ENCODE results near the gene FOXP1. TPM values are rescaled to one million over a fixed set of nuclear protein-coding genes. Genes with fewer than 3 reads are reported as not detected.

FOXP1 gene
- total and polyA plus RNA-seq, 9 of the 15 experiments (the other 6 are each of a cell fraction or from before 2014, with no cell fraction given): 7.7 to 34.5 (median 13.7) TPM

DNA sequence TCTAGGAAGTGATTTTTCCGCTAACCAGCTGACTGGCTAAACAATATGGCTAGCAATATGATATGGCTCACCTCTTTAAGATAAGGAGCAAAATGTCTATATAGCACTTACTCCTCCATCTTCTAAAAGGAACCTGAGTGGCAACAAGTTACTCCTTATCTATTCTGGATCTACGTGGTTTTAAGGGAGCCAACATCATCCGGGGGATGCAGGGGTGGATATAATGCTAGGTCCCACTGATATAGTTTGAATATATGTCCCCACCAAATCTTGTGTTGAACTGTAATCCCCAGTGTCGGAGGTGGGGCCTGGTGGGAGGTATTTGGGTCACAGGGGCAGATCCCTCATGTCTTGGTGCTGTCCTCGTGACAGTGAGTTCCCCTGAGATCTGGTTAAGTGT lies 500.7 kb downstream of the FOXP1 start:
- TF ChIP-seq EZH2 (IDR thresholded peaks at IDR 0.05; ENCODE audit: borderline replicate concordance, low read depth, low read length) (no peak), CBX3 (IDR thresholded peaks at IDR 0.05; ENCODE audit: borderline replicate concordance in 1 of 2, low read length in 2 of 2) (no peak), DIDO1 (tag; IDR thresholded peaks at IDR 0.05; ENCODE audit: low read depth) (no peak), JUN (IDR thresholded peaks at IDR 0.05; ENCODE audit: borderline replicate concordance, low read depth, low read length) (no peak), JUN (CRISPR knock-in tag; IDR thresholded peaks at IDR 0.05; ENCODE audit: borderline replicate concordance) (no peak), ZNF584 (CRISPR knock-in tag; IDR thresholded peaks at IDR 0.05; ENCODE audit: low read depth) (no peak), TCF3 (CRISPR knock-in tag; IDR thresholded peaks at IDR 0.05) (no peak), CCNT2 (IDR thresholded peaks at IDR 0.05; ENCODE audit: borderline replicate concordance, extremely low read depth, insufficient read length, low read depth, low read length) (no peak)
- TF ChIP-seq, protein P1, sequence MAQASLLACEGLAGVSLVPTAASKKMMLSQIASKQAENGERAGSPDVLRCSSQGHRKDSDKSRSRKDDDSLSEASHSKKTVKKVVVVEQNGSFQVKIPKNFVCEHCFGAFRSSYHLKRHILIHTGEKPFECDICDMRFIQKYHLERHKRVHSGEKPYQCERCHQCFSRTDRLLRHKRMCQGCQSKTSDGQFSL (CRISPR knock-in tag; IDR thresholded peaks at IDR 0.05): no peak
- TF ChIP-seq, protein P1 (tag; IDR thresholded peaks at IDR 0.05): no peak
- TF ChIP-seq, protein P2, sequence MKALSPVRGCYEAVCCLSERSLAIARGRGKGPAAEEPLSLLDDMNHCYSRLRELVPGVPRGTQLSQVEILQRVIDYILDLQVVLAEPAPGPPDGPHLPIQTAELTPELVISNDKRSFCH (CRISPR knock-in tag; IDR thresholded peaks at IDR 0.05): no peak
- TF ChIP-seq, protein P2 (tag; IDR thresholded peaks at IDR 0.05): no peak
- TF ChIP-seq, protein P3, sequence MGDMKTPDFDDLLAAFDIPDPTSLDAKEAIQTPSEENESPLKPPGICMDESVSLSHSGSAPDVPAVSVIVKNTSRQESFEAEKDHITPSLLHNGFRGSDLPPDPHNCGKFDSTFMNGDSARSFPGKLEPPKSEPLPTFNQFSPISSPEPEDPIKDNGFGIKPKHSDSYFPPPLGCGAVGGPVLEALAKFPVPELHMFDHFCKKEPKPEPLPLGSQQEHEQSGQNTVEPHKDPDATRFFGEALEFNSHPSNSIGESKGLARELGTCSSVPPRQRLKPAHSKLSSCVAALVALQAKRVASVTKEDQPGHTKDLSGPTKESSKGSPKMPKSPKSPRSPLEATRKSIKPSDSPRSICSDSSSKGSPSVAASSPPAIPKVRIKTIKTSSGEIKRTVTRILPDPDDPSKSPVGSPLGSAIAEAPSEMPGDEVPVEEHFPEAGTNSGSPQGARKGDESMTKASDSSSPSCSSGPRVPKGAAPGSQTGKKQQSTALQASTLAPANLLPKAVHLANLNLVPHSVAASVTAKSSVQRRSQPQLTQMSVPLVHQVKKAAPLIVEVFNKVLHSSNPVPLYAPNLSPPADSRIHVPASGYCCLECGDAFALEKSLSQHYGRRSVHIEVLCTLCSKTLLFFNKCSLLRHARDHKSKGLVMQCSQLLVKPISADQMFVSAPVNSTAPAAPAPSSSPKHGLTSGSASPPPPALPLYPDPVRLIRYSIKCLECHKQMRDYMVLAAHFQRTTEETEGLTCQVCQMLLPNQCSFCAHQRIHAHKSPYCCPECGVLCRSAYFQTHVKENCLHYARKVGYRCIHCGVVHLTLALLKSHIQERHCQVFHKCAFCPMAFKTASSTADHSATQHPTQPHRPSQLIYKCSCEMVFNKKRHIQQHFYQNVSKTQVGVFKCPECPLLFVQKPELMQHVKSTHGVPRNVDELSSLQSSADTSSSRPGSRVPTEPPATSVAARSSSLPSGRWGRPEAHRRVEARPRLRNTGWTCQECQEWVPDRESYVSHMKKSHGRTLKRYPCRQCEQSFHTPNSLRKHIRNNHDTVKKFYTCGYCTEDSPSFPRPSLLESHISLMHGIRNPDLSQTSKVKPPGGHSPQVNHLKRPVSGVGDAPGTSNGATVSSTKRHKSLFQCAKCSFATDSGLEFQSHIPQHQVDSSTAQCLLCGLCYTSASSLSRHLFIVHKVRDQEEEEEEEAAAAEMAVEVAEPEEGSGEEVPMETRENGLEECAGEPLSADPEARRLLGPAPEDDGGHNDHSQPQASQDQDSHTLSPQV (IDR thresholded peaks at IDR 0.05): no peak
- Histone ChIP-seq H3K27me3 (ENCODE audit: control insufficient read depth in 2 of 2, insufficient read depth in 2 of 2, low read length in 2 of 2) (no peaks in the 10 kb centered on the region), H3K4me3 (no peak overlapping the region), H3K79me2 (ENCODE audit: control insufficient read depth, insufficient read depth, low read length) (no peaks in the 10 kb centered on the region; the same call in 1 of the 3 replicates), H3K36me3 (ENCODE audit: control insufficient read depth, insufficient read depth, low read length) (no peaks in the 10 kb centered on the region), H3K9ac (ENCODE audit: insufficient read depth in 1 of 2, low read depth in 2 of 2, low read length in 2 of 2) (no peak overlapping the region), H3K4me1 (replicated peaks in 1 of 2; ENCODE audit: control insufficient read depth in 2 of 2, insufficient read depth in 2 of 2, low read length in 2 of 2) (no peaks in the 10 kb centered on the region; a peak in 1 of 5 replicates), H3K4me2 (ENCODE audit: insufficient read depth, low read length) (no peak overlapping the region), H2AFZ (ENCODE audit: low read depth, low read length) (no peak overlapping the region), H3K9me3 (replicated peaks; ENCODE audit: control insufficient read depth, insufficient read depth, low read depth, low read length) (no peaks in the 10 kb centered on the region), H3K27ac (ENCODE audit: extremely low read depth, low read depth, low read length) (no peak overlapping the region), H4K20me1 (replicated peaks; ENCODE audit: control insufficient read depth, insufficient read depth, low read length) (0 out of 2 replicates have a peak, but pooled peaks cover under 1% of the 10 kb centered on the region), H3K9me1 (ENCODE audit: control insufficient read depth, insufficient read depth, low read length) (no peaks in the 10 kb centered on the region)
- no peak for ATAC-seq
- intact Hi-C loops (cut with micrococcal nuclease) (no loop called here), in situ Hi-C loops (cut with MboI) (no loop called here)
- WGBS (ENCODE audit: insufficient coverage, low coverage, missing lambda C conversion rate): 50% methylated on average over 5 of the region's 5 CpGs
- POLR2A ChIA-PET: no interaction called here
- no peak for FAIRE-seq
- BruUV-seq (replicated peaks): no TSS peak
- CTCF ChIA-PET (ENCODE audit: low intra/inter-chr PET ratio): no interaction called here
- DNase-seq (ENCODE audit: extremely low read depth in 1 of 4, low spot score in 3 of 4): no peak
